HG03342 (cell line): Measurements from ENCODE around the gene HDGF.
A peak's percentile ranks its signal among the peaks of the same experiment; 100 is the strongest.

Experiments
- ATAC-seq: cut with Tn5 transposase; IDR thresholded peaks from one replicate; pipeline ENCODE4 v1.9.1; 2021; ENCODE audit warnings: mild to moderate bottlenecking, moderate library complexity; ENCODE audit not compliant: unreplicated experiment

HDGF gene

GRCh38 chr1:156746728-156747631 lies 4.5 kb downstream of the HDGF start:
- no peak for ATAC-seq

- no peak for ATAC-seq
These were observed 5.1 kb downstream of the HDGF start for GRCh38 chr1:156746406-156746727.

- ATAC-seq, result no peak
These were observed 5.6 kb downstream of the HDGF start for GRCh38 chr1:156745881-156746280.

GRCh38 chr1:156744786-156745419 lies 6.6 kb downstream of the HDGF start:
- no peak for ATAC-seq

GRCh38 chr1:156744344-156744743 lies 7.1 kb downstream of the HDGF start:
- ATAC-seq, result no peak

- ATAC-seq, result no peak
These were observed 7.8 kb downstream of the HDGF start for GRCh38 chr1:156743367-156744302.

- ATAC-seq, result no peak
These were observed 8.7 kb downstream of the HDGF start for GRCh38 chr1:156742801-156743200.

- no peak for ATAC-seq
These were observed 9.5 kb downstream of the HDGF start for GRCh38 chr1:156742017-156742416.

- no peak for ATAC-seq
These were observed 9.9 kb downstream of the HDGF start for GRCh38 chr1:156741481-156741983.

GRCh38 chr1:156740741-156741480 lies 10.6 kb downstream of the HDGF start, which contains the start of gene MRPL24:
Gene MRPL24, minus strand, starts transcription at chr1:156741088. Its CDS starts 2,384 bp downstream, at chr1:156738704.
- ATAC-seq, result peak; percentile 77

GRCh38 chr1:156740237-156740740 lies 11.2 kb downstream of the HDGF start:
- no peak for ATAC-seq

GRCh38 chr1:156738916-156739315 lies 12.6 kb downstream of the HDGF start:
- ATAC-seq, result no peak

- ATAC-seq, result no peak
These were observed 13.1 kb downstream of the HDGF start for GRCh38 chr1:156738407-156738806.

GRCh38 chr1:156733989-156734584 lies 17.4 kb downstream of the HDGF start:
- no peak for ATAC-seq

- ATAC-seq, result peak; percentile 83
These were observed 22.6 kb downstream of the HDGF start, which contains the start of gene ISG20L2 for GRCh38 chr1:156728599-156729462. Gene ISG20L2, minus strand, starts transcription at chr1:156728766. Its CDS starts 1,114 bp downstream, at chr1:156727652.

- ATAC-seq, result peak; percentile 42
These were observed 23.4 kb downstream of the HDGF start, which contains the start of gene METTL25B for GRCh38 chr1:156727926-156728598. Gene METTL25B, plus strand, starts transcription at chr1:156728469. Its CDS starts 636 bp downstream, at chr1:156729105.

- ATAC-seq, result no peak
These were observed 24.0 kb downstream of the HDGF start for GRCh38 chr1:156727492-156727891.
